Stimulated activated CD8-positive, alpha-beta memory T cell treated with anti-CD3 and anti-CD28 coated beads, Interleukin-15, amount 100 ng/mL, for 24 hours (primary cell): ENCODE measurements around the gene TGFB2.

Source experiments
- DNase-seq: peaks from one replicate; pipeline ENCODE4 v3.0.0-alpha.2; 2020; ENCODE audit warnings: low read depth

TGFB2 gene

DNA sequence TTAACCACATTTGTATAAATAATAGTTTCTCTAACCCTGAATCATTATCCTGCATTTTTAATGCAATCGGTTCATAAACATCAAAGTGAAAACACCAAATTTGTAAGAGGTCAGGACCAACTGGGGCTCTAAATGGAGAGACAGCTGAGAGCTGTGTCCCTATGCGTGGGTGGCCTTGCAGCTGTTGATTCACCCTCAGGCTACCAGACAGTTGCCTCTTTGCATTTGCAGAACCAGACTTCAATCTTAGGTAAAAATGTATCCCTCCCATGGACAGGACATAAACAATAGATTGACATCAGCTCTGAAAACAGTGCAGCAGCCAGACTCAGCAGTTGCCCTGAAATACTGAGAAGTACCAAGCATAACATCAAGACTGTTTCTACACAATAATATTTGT, 8.8 kb upstream of the TGFB2 start:
- no peak for DNase-seq

DNA sequence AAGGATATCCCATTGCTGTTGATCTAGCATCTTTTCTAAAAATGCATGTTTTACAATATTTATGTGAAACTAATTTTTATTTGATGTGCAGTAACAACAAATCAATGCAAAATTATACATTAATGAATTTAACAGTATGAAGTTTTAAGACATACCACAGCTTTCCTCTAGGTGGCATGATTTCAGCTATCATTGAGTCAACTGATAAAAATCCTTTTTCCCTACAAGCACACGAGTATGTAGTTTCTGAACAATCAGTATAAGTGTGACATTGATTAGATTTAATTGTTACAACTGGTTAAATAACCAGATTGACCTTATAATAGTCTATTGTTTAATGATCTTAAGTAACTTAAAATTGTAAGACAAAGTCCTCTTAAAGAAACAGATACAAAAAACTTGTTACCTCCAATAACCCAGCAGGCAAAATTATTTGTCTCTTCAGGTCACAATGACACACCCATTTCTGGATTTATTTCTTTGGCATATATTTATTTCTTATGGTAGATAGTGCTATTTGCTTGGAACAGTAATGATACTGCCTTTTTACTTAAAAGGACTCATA, 5.8 kb upstream of the TGFB2 start:
- no peak for DNase-seq

DNA sequence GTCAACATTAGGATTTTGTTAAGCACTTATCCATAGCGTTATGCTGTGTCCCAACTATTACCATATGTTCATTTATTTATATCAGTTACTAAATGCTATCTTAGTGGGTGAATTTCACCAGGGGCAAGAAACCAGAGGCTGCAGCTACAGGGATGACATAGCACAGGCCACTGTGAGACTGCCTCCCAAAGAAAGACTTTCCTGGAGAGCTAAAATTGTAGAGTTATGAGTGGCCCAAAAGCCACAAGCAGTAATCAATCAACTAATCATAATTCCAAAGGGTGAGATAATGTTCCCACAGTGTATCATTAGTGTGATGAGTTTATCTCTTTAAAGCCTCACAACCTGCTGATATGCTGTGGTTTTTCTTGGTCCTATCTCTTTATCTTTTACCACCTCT, 3.8 kb upstream of the TGFB2 start:
- no peak for DNase-seq

DNA sequence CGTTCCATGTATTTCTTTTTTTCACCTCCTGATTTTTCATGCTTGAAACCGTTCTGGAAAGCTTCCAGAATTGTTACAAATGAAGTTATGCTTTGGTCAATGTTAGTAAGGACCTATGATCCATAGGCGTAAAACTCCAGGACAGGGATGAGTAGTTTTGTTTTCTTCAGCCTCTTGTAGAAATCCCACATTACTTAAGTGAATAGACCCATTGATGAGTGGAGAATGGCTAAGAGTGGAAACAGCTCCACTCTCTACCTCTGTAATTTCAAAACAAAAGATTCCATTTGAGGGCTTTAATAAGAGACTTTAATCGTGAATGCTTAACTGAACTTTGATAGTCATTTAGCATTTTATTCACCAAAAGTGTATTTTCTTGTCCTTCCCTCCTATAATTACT, 3.0 kb upstream of the TGFB2 start:
- no peak for DNase-seq

DNA sequence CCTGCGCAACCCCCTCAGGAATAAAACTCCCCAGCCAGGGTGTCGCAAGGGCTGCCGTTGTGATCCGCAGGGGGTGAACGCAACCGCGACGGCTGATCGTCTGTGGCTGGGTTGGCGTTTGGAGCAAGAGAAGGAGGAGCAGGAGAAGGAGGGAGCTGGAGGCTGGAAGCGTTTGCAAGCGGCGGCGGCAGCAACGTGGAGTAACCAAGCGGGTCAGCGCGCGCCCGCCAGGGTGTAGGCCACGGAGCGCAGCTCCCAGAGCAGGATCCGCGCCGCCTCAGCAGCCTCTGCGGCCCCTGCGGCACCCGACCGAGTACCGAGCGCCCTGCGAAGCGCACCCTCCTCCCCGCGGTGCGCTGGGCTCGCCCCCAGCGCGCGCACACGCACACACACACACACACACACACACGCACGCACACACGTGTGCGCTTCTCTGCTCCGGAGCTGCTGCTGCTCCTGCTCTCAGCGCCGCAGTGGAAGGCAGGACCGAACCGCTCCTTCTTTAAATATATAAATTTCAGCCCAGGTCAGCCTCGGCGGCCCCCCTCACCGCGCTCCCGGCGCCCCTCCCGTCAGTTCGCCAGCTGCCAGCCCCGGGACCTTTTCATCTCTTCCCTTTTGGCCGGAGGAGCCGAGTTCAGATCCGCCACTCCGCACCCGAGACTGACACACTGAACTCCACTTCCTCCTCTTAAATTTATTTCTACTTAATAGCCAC, 696 bp downstream of the TGFB2 start:
- no peak for DNase-seq

DNA sequence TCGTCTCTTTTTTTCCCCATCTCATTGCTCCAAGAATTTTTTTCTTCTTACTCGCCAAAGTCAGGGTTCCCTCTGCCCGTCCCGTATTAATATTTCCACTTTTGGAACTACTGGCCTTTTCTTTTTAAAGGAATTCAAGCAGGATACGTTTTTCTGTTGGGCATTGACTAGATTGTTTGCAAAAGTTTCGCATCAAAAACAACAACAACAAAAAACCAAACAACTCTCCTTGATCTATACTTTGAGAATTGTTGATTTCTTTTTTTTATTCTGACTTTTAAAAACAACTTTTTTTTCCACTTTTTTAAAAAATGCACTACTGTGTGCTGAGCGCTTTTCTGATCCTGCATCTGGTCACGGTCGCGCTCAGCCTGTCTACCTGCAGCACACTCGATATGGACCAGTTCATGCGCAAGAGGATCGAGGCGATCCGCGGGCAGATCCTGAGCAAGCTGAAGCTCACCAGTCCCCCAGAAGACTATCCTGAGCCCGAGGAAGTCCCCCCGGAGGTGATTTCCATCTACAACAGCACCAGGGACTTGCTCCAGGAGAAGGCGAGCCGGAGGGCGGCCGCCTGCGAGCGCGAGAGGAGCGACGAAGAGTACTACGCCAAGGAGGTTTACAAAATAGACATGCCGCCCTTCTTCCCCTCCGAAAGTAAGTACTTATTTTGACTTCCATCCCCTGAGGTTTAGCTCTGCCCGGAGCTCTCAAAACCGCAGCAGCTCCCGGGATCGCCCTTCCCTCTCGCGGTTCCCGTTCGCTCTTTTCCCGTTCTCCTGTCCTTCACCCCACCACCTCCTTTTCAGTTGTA, 1.5 kb downstream of the TGFB2 start:
- DNase-seq, result no peak

DNA sequence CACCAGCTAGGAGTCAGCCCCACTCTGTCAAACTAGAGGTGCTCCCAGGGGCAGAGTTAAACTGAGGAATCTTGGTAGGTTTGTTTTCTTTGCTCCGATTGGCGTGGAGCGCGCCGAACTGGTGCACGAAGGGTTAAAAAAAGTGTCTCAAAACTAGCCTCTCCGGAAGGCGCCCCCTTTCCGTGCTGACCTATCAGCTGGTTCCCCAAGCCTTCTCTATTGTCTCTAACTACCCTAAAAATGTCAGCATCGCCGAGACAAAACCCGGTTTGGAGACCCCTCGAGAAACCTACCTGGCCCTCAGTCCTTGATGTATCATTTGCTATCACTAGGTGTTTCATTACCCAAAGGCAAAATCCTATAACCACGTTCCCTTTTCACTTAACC, 2.2 kb downstream of the TGFB2 start:
- DNase-seq, result no peak

DNA sequence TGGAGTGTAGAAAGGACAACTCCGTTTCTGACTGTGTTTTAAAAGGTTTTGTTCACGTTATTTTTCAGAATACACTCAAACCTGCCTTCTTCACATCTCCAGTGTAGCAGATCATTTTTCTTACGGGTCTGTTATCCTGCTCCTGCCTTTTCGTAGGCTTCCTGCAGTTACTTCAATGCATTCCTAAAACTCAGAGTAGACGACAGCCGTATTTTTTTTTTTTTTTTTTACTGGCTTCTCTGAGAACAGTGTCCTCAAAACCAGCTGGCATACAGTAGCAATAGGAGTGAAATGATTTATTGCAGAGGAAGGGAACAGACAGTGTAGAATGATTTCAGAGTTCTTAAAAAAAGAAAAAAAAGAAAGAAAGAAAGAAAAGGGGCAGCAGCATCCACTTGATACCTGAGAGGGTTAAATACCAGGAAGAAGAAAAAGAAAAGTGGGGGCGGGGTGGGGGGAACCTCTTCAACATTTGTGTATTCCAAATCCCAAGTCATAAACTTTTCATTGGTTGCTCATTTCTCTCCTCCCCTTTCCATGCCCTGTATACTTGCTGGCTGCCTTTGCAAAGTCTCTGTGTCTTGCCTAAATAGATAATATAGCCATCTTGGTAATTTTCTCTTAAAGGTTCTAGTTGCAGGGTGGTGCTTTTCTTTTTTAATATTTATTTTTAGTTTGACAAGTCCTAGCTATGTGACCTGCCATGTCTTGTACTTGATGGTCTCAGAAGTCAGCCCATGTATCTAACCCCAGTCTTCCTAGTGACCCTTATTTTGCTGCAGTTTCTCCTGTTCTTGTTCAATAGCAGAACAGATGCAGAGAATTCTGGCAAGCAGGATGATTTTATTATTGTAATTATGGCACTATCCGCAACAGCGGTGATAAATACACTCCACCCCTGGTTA, 2.8 kb downstream of the TGFB2 start:
- no peak for DNase-seq

DNA sequence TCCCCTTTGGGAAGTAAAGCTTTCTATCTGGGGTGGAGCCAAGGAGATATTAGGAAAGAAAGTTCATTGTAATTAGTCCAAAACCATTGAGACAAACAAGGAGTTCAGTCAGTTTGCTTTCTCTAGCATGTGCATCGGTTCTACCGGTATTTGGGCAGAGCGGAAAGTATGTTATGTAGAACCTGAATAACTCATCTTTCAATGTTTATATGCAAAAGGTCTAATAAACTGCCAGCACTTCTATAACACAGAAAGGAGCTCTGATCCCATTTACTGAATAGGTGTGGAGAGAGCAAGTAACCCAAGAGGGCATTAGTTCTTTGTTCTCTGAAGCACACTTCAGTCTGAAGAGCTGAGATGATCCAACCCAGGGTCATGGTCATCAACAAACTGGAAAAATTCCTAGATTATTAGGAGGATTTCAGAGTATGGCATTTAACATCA, 3.5 kb downstream of the TGFB2 start:
- DNase-seq, result no peak

DNA sequence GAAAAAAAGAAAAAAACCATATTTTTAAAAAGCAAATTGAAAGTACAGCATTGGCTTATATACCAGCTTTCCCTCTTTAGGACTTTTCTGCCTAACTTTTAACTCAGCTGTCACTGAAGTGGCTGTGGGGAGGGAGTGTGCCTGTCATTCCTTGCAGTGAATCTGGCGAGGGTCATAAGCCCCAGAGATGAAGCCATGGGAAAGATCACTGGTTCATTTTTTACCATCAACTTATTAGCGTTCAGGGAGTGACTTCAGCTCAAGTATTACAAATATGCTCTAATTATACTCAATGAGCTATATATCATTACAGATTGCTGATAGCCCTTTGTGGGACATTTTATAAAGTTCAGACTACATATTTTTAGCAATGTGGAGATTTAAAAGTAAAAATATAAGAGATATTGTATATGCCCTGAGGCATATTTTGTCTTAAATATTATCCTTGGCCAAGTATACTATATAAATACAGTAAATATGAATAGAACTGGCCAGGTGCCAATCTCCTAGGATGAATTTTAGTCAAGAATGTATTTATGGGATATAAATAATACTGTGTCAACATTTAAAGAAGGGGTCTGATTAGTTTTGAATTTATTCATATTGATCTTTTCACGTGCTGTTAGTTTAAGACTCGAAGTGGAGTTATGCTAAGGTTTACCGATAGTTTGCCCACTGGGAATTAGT, 4.4 kb downstream of the TGFB2 start:
- DNase-seq, result no peak

DNA sequence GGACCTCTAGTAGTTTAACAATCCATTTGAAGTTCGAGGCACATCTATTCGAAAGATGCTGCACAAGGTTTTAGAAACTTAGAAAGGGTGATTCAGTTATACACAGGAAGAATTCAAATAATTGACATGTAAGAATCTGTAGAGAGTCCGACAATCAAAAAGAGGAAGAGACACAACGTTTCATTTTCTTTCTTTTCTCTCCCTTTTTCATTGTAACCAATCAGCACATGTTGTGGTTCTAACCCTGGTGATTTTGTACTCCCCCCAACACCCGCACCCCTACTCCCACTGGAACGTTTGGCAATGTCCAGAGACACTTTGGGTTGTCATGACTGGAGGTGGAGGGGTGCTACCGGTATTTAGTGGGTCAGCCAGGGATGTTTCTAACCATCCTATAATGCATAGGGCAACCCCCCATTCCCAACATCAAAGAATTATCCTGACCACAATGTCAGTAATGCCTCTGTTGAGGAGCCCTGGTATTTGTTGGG, 4.9 kb downstream of the TGFB2 start:
- DNase-seq, result no peak

DNA sequence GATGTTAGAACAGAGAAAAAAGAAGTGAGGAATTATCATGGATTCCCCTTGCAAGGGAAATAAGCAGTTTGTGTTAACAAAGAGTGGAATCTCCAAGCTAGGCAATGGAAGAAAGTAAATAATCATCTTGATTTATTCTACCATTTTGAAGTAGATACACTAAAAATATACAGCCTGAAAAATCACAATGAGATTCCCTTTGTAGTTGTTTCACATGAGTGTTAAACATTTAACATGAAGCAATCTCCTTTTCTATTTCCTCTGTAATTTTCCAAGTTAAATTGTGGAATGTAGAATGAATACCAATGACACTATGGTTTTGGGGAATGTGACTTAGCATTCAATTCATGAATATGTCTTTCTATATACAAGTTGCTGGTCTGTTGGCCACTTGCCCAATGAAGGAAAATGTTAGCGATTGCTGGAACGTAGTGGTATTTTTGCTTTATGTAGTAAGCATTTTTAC, 5.7 kb downstream of the TGFB2 start:
- DNase-seq, result no peak

DNA sequence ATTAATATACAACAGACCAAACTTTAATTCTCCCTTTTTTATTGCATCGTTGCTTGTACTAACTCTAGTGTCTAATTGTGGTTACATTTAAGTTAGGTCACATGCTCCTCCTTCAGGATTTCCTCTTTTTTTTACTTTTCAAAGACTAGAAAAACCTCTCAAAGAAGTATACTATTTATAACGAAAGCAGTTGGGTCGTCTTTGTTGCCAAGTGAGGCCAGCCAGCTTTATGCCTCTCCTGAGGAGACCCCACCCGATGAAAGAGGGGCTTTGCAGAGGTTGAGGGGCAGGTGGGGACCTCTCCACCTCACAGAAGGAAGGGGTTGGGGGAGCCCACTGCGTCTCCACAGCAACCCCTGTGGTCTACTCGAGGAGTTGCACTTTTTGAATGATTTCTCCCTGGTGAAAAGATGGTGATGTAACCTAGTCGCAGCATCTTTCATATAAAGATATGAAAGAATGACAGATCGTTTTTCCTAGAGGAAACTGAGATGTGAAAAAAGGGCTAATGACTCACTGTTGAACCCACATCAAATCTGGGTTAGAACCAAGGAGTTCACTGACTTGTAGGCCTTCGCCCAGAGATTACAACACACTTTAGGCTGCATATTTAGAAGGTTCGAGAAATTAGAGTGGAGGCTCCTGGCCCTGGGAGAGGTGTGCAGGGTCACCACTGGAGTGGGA, 6.4 kb downstream of the TGFB2 start:
- no peak for DNase-seq

DNA sequence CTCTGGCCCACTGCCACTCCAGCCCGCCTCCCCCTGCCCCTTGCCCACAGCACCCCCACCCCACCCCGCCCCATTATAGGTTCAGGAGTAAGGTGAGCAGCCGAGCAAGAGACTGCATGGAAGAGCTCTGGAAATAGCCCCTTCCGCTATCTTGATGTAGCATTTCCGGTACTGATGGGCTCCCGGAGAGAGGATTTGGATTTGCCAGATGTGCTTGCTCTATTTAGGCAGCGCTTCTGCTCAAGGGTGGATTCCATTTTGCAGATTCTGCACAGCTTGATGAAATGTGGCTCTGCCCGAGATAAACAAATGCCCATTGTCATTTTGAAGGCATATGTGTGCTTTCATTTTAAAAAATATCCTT, 6.9 kb downstream of the TGFB2 start:
- DNase-seq, result no peak

DNA sequence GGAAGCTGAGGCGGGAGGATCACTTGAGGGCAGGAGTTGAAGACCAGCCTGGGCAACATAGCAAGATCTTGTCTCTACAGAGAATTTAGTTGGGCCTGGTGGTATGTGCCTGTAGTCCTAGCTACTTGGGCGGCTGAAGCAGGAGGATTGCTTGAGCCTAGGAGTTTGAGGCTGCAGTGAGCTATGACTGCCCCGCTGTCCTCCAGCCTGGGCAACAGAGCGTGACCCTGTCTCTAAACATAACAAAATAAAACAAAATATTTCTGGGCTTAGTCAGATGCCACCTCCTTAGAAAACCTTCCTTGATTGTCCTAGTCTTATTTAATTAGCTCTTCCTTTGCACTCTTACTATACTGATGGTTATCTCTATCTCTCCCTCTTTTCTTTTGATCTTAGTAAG, 8.5 kb downstream of the TGFB2 start:
- no peak for DNase-seq

DNA sequence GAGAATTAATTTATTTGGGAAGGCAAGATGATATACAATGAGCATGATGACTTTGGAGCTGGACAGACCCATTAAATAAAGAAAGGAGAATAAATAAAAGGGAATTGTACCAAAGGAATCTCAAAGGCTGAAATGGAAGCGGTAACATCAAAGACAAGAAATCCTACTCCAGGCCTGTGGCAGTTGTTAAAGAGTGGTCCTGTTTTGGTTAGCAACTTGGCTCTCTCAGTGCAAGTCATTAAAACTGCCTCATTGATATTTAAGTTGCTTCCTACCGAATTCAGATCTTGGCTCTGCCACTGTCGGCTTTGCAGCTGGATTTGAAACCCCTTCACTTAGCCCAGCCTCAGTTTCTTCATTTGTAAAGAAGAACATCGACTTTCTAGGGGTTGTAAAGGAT, 10.1 kb downstream of the TGFB2 start:
- DNase-seq, result no peak

DNA sequence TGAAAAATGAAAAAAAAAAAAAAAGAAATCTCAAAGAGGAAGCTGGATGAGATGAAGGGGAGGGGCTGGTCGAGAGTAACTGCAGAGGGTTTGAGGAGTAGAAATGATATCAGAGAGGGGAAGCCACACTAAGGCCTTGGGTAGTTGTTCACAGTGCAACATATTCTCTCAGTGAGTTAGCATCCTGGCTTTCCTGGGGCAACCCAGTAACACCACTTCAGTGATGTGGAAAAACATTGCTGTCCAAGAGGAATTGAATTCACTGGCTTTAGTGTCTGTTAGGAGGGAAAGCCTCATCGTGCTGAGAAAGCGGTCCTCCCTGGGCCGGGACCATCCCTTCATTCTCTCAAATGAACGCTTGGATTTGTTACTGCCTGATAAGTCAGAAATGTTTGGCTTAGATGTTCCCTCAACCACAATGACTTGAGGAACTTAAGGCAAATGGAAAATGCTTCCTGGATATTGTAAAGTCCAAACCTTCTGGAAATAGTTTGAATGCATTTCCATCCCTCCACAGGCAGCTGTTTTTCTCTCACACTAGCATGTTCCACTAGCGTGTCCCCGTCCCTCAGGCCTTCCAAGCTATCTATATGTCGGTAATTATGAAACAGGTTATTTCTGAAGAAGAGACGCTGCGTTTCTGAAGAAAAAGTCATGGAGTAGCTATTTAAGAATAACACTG, 12.2 kb downstream of the TGFB2 start:
- DNase-seq, result no peak

DNA sequence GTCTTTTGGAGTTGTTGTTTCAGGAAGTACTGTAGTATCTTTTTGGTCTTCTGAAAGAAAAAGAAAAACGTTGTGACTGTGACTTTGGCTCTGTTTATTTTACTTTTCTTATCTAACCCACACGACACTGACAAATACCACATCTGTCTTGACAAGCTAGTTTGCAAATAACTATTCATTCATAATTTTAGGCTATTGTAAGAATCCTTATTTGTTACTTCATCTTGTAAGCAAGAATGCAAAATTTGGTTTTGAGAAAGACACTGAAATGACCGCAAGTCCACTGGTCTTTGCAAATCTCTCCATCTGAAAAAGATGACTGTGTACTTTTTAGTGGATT, 12.7 kb downstream of the TGFB2 start:
- no peak for DNase-seq

DNA sequence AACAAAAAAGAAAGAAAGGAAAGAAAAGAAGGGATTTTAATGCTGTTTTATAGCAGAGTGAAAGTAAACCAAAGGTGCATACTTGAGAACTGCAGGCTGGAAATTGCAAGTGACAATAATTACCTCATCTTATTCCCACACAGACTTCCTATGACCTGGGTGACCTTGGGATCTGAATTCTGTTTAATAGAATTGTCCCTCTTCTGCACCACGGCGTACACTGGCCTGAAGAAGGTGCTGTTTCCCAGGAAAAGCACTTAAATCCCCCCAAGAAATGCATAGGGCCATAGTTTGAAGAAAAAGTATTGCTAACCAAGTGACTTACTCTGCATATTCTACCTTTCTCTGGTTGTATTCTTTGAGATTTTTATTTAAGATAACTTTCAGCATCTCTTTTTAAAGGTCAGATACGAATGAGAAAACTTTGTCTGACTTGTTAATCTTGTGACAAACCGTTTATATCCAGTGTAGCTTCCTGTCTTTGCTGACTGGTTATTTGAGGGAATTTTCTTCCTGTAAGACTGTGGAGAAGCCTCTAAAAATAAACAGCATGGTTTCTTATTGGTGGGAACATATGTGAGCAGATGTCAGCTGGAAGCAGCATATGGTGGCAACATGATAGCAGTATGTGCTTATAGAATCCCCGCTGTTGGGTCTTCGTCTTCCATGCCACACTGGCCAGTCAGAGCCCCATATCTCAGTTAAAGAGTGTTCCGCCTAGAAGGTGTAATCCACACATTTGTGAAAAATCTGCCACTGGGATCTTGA, 16.3 kb downstream of the TGFB2 start:
- no peak for DNase-seq
